ENCODE results near the gene RASA2.
A peak's percentile ranks its signal among the peaks of the same experiment; 100 is the strongest.

The RASA2 gene

DNA sequence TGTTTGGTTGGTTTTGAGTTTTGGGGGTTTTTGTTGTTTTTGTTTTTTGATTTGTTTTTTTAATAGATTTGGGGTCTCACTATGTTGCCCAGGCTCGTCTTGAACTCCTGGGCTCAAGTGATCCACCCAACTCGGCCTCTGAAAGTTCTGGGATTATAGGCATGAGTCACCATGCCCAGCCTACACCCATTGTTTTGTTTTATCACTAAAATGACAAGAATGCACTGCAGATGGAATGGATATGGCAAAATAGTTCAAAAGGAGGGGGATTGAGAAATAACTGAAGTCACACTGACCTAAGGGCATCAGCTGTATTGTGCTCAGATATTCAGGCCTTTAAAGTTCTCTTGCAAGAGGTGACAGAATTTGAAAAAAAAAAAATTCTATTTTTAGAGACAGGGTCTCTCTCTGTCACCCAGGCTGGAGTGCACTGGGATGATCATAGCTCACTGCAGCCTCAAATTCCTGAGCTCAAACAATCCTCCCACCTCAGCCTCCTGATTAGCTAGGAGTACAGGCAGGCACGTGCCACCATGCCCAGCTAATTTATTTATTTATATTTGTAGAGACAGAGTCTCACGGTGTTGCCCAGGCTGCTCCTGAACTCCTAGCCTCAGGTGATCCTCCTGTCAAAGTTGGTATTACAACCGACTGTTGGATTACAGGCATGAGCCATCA is 4.4 kb upstream of the RASA2 start:
- TF ChIP-seq, protein P1, sequence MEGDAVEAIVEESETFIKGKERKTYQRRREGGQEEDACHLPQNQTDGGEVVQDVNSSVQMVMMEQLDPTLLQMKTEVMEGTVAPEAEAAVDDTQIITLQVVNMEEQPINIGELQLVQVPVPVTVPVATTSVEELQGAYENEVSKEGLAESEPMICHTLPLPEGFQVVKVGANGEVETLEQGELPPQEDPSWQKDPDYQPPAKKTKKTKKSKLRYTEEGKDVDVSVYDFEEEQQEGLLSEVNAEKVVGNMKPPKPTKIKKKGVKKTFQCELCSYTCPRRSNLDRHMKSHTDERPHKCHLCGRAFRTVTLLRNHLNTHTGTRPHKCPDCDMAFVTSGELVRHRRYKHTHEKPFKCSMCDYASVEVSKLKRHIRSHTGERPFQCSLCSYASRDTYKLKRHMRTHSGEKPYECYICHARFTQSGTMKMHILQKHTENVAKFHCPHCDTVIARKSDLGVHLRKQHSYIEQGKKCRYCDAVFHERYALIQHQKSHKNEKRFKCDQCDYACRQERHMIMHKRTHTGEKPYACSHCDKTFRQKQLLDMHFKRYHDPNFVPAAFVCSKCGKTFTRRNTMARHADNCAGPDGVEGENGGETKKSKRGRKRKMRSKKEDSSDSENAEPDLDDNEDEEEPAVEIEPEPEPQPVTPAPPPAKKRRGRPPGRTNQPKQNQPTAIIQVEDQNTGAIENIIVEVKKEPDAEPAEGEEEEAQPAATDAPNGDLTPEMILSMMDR (IDR thresholded peaks at IDR 0.05; ENCODE audit: low read depth, low read length, missing control alignments) = no peak
- DNase-seq (ENCODE audit: extremely low read depth, low read depth) = peak; percentile 24

GRCh38 chr3:141484701-141485287 is 2.0 kb upstream of the RASA2 start:
- DNase-seq (ENCODE audit: extremely low read depth, low read depth) = no peak
- no peak overlapping the region for H3K4me3 ChIP-seq (replicated peaks; ENCODE audit: low read depth, low read length)
- TF ChIP-seq, protein P1 (IDR thresholded peaks at IDR 0.05; ENCODE audit: low read depth, low read length, missing control alignments) = no peak

More for the DNA sequence above, 4.4 kb upstream of the RASA2 start:
- no peak overlapping the region for H3K4me3 ChIP-seq (replicated peaks; ENCODE audit: low read depth, low read length)

- peak overlapping the region; percentile 70 for H3K4me3 ChIP-seq (replicated peaks; ENCODE audit: low read depth, low read length)
- TF ChIP-seq, protein P1 (IDR thresholded peaks at IDR 0.05; ENCODE audit: low read depth, low read length, missing control alignments) = no peak
- peak; percentile 10 for DNase-seq (ENCODE audit: extremely low read depth, low read depth)
These were observed 959 bp upstream of the RASA2 start for GRCh38 chr3:141485641-141486495.

GRCh38 chr3:141486496-141486745 is 406 bp upstream of the RASA2 start:
- TF ChIP-seq, protein P1 (IDR thresholded peaks at IDR 0.05; ENCODE audit: low read depth, low read length, missing control alignments) = no peak
- peak; percentile 37 for DNase-seq (ENCODE audit: extremely low read depth, low read depth)
- H3K4me3 ChIP-seq (replicated peaks; ENCODE audit: low read depth, low read length) = peak overlapping the region; percentile 70

GRCh38 chr3:141487521-141488252 is 860 bp downstream of the RASA2 start:
- H3K4me3 ChIP-seq (replicated peaks; ENCODE audit: low read depth, low read length) = peak overlapping the region; percentile 70
- TF ChIP-seq, protein P1 (IDR thresholded peaks at IDR 0.05; ENCODE audit: low read depth, low read length, missing control alignments) = no peak
- peak; percentile 11 for DNase-seq (ENCODE audit: extremely low read depth, low read depth)

- no peak overlapping the region for H3K4me3 ChIP-seq (replicated peaks; ENCODE audit: low read depth, low read length)
- no peak for DNase-seq (ENCODE audit: extremely low read depth, low read depth)
- TF ChIP-seq, protein P1 (IDR thresholded peaks at IDR 0.05; ENCODE audit: low read depth, low read length, missing control alignments) = no peak
These were observed 2.4 kb downstream of the RASA2 start for GRCh38 chr3:141489203-141489602.

Data from HFF-Myc (cell line).